Panc1 (cell line): ENCODE measurements around the gene MRPS11.

Source experiments
- CTCF ChIP-seq: fragments of 450-650 bp; IDR thresholded peaks from 2 replicates; pipeline ENCODE4 v1.5.1; 2017; ENCODE audit warnings: mild to moderate bottlenecking
- SIN3A ChIP-seq: IDR thresholded peaks from 2 replicates; pipeline ENCODE4 v1.6.1; 2012; ENCODE audit warnings: low read depth, mild to moderate bottlenecking, low read length, moderate library complexity, borderline replicate concordance; ENCODE audit not compliant: insufficient read depth

- TF ChIP-seq SIN3A (no peak), CTCF (no peak)
Observed at GRCh38 chr15:88489321-88489720, 21.8 kb downstream of the MRPS11 start.
